GM13976 (cell line): ENCODE data around the gene C8A.

Source experiments
- DNase-seq: peaks from one replicate; pipeline ENCODE4 v3.0.0; 2012; ENCODE audit warnings: low spot score
- in situ Hi-C: fragments of 300-500 bp; cut with MboI; formaldehyde crosslinking; loops from one replicate; pipeline ENCODE4 v1.12.0; 2022; ENCODE audit warnings: low sequenced_read_pairs, mixed read lengths, inconsistent platforms; ENCODE audit not compliant: unreplicated experiment
- TF ChIP-seq, protein P1 (sequence below): IDR thresholded peaks from 2 replicates; pipeline ENCODE4 v1.5.1; 2012; ENCODE audit warnings: borderline replicate concordance, mild to moderate bottlenecking; ENCODE audit not compliant: insufficient read depth; ENCODE audit errors: extremely low read depth, missing control alignments, control extremely low read depth

The C8A gene

GRCh38 chr1:56921479-56921878, 66.9 kb downstream of the C8A start:
- no peak for DNase-seq
- in situ Hi-C loops = no loop called here

GRCh38 chr1:56922070-56922469, 67.5 kb downstream of the C8A start:
- TF ChIP-seq, protein P1, sequence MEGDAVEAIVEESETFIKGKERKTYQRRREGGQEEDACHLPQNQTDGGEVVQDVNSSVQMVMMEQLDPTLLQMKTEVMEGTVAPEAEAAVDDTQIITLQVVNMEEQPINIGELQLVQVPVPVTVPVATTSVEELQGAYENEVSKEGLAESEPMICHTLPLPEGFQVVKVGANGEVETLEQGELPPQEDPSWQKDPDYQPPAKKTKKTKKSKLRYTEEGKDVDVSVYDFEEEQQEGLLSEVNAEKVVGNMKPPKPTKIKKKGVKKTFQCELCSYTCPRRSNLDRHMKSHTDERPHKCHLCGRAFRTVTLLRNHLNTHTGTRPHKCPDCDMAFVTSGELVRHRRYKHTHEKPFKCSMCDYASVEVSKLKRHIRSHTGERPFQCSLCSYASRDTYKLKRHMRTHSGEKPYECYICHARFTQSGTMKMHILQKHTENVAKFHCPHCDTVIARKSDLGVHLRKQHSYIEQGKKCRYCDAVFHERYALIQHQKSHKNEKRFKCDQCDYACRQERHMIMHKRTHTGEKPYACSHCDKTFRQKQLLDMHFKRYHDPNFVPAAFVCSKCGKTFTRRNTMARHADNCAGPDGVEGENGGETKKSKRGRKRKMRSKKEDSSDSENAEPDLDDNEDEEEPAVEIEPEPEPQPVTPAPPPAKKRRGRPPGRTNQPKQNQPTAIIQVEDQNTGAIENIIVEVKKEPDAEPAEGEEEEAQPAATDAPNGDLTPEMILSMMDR = no peak
- no peak for DNase-seq
- in situ Hi-C loops = no loop called here

More at GRCh38 chr1:56921479-56921878, 66.9 kb downstream of the C8A start:
- TF ChIP-seq, protein P1 = no peak

DNA sequence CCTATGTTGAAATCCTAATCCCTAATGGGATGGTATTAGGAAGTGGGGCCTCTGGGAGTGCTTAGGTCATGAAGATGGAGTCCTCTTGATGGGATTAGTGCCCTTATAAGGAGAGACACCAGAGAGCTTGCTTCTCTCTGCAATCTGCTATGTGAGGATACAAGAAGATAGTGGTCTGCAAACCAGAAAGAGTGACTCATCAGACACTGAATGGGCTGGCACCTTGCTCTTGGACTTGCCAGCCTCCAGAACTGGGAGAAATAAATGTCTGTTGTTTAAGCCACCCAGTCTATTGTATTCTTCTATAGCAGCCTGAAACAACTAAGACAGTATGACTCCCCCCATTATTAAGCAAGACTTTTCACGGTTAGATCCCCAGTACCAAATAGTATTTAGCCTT, 67.9 kb downstream of the C8A start:
- no peak for DNase-seq
- TF ChIP-seq, protein P1 = no peak
- in situ Hi-C loops = no loop called here

DNA sequence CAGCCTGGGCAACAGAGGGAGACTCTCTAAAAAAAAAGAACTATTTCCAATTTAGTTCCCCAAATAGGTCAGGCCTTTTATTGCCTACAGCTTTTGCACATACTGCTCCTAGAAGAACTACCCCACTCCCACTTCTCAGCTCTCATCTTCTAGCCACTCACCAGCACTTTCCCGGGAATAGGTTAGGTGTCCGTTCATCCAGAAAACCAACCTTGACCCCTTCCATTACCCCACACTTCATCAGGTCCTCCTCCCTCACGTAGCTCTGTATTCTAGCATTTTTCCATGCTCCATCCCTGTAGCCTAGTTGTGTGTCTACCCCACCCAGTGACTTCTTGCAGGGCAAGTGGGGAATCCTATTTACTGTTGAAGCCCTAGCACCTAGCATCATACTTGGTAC, 68.6 kb downstream of the C8A start:
- TF ChIP-seq, protein P1 = no peak
- in situ Hi-C loops = no loop called here
- no peak for DNase-seq

DNA sequence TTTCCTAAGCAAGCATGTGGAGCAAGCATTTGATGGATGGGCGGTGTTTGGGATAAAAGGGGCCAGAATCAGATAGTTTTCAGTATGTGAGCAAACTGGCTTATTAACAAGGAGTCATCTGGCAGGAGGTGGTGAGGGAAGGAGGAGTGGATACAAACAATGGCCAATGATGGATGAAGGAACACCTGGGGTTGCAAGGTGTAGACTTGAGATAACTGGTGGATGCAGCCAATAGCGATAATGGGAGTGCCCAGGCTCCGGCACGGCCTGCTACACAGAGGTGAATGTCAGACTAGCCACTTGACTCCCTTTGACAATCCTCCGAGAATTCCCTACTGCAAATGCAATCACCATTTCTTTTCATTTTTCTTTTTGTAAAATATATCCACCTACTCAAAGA, 69.5 kb downstream of the C8A start:
- DNase-seq = no peak
- in situ Hi-C loops = no loop called here
- TF ChIP-seq, protein P1 = no peak

DNA sequence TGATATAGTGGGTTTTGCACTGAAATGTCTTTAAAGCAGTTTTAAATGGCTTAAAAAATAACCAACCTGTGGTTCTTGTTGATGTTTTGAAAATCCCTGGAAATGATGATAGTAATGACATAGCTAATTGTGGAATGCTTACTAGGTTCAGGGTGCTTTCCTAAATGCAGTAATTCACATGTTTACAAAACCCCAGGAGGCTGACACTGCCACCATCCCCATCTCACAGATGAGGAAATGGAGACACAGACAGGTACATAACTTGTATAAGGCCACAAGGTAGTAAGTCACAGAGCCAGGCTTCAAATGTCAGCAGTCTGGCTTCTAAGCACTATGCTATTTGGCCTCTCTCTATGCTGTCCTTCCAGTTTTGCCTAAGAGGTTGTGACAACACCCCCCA, 70.6 kb downstream of the C8A start:
- no peak for DNase-seq
- TF ChIP-seq, protein P1 = no peak
- in situ Hi-C loops = no loop called here

DNA sequence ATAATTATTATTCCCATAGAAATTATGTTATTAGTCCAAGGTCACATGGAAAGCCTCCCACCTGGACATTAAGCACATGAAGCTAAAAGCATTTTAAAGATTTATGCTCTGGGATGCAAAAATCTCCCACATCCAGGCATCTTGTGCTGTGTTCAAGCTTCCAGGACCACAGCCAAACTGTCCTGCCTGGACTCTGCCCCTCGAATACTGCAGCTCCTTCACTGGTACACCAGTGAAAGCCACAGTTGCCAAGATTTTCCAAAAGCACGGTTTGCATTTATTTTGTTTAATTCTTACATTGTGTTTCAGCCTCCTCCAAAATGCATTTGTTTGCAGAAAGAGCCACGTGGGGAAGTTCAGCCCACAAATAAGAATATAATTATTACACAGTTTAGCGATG, 72.6 kb downstream of the C8A start:
- in situ Hi-C loops = no loop called here
- TF ChIP-seq, protein P1 = no peak

More for the DNA sequence above, 72.6 kb downstream of the C8A start:
- DNase-seq = no peak
